CD4-positive, alpha-beta memory T cell (primary cell): ENCODE data around the gene PLA2G4F. TPM values are rescaled to one million over a fixed set of nuclear protein-coding genes. Genes with fewer than 3 reads are reported as not detected.
A peak's percentile ranks its signal among the peaks of the same experiment; 100 is the strongest.
"Not testable (repeated sequence)": the region's sequence is repeated elsewhere in the genome, so short reads cannot be mapped to it uniquely, and the experiment has no call there.

Experiments
- CTCF ChIA-PET: fragments of 350-600 bp; sonication (Branson Sonifier 250); formaldehyde crosslinking; loops from one replicate; lab custom pipeline; 2021; ENCODE audit warnings: inconsistent platforms; ENCODE audit not compliant: partially characterized antibody; lab: Charles Lee
- POLR2A ChIA-PET: fragments of 350-600 bp; sonication (Branson Sonifier 250); formaldehyde crosslinking; loops from one replicate; lab custom pipeline; 2021; ENCODE audit not compliant: partially characterized antibody; lab: Charles Lee
- DNase-seq, 5 donors: peaks; one replicate each; pipeline versions ENCODE4 v3.0.0 to v3.0.0-alpha.2; 2020 to 2022; ENCODE audit warnings: mixed read lengths in 1 of 5
- H3K27ac ChIP-seq: one replicate; pipeline ENCODE4 v1.7.0; 2013; ENCODE audit warnings: low read depth, low read length
- H3K27me3 ChIP-seq: 2 replicates; pipeline ENCODE4 v1.7.0; 2013; ENCODE audit warnings: mild to moderate bottlenecking, low read length, moderate library complexity; ENCODE audit not compliant: insufficient read depth
- H3K36me3 ChIP-seq: 2 replicates; pipeline ENCODE4 v1.7.0; 2013; ENCODE audit warnings: mild to moderate bottlenecking, low read length, moderate library complexity; ENCODE audit not compliant: insufficient read depth
- H3K4me1 ChIP-seq: 2 replicates; pipeline ENCODE4 v1.7.0; 2013; ENCODE audit warnings: mild to moderate bottlenecking, low read length, moderate library complexity; ENCODE audit not compliant: insufficient read depth
- H3K4me3 ChIP-seq, 2 donors: one replicate each; pipeline ENCODE4 v1.7.0; 2013; ENCODE audit warnings: low read length in 2 of 2, mild to moderate bottlenecking in 1 of 2
- H3K9me3 ChIP-seq, 2 donors: one replicate each; pipeline ENCODE4 v1.7.0; 2013; ENCODE audit warnings: low read length in 2 of 2, control low read depth in 1 of 2; ENCODE audit not compliant: control insufficient read depth in 1 of 2
- H3K27ac Mint-ChIP-seq, 7 donors: one replicate each; pipeline ENCODE4 v1.8.0; 2020 to 2021; ENCODE audit warnings: mixed read lengths in 7 of 7, mild to moderate bottlenecking in 6 of 7, inconsistent platforms in 3 of 7, moderate library complexity in 3 of 7
- H3K27me3 Mint-ChIP-seq, 2 donors: one replicate each; pipeline ENCODE4 v1.8.0; 2020 to 2021; ENCODE audit warnings: mixed read lengths in 2 of 2
- H3K36me3 Mint-ChIP-seq, 2 donors: one replicate each; pipeline ENCODE4 v1.8.0; 2020 to 2021; ENCODE audit warnings: mixed read lengths in 2 of 2, inconsistent platforms in 1 of 2, mild to moderate bottlenecking in 1 of 2
- H3K4me1 Mint-ChIP-seq, 4 donors: one replicate each; pipeline ENCODE4 v1.8.0; 2020 to 2021; ENCODE audit warnings: mixed read lengths in 4 of 4, mild to moderate bottlenecking in 1 of 4
- H3K4me3 Mint-ChIP-seq, 8 donors: one replicate each; pipeline ENCODE4 v1.8.0; 2020 to 2021; ENCODE audit warnings: mixed read lengths in 8 of 8, mild to moderate bottlenecking in 7 of 8, moderate library complexity in 6 of 8, inconsistent platforms in 3 of 8
- H3K9me3 Mint-ChIP-seq, 8 donors: one replicate each; pipeline ENCODE4 v1.8.0; 2020 to 2021; ENCODE audit warnings: mixed read lengths in 8 of 8, mild to moderate bottlenecking in 5 of 8, inconsistent platforms in 3 of 8, moderate library complexity in 1 of 8
- intact Hi-C: fragments of 100-400 bp; cut with micrococcal nuclease; formaldehyde crosslinking; loops from one replicate; pipeline ENCODE4 v1.15.1; 2023
- polyA plus RNA-seq, 2 donors: library from polyadenylated mRNA; unstranded; fragments of 300-500 nt; fragmentation: Illumina TruSeq; gene quantifications; one replicate each; pipeline ENCODE4 v1.2.3, GENCODE V29; 2021
- total RNA-seq, 2 experiments: library from RNA; stranded (reverse); gene quantifications; one replicate each; pipeline ENCODE4 v1.2.3, GENCODE V29; 2021

The PLA2G4F gene
- total and polyA plus RNA-seq, 4 experiments from 2014 or later = not detected

DNA sequence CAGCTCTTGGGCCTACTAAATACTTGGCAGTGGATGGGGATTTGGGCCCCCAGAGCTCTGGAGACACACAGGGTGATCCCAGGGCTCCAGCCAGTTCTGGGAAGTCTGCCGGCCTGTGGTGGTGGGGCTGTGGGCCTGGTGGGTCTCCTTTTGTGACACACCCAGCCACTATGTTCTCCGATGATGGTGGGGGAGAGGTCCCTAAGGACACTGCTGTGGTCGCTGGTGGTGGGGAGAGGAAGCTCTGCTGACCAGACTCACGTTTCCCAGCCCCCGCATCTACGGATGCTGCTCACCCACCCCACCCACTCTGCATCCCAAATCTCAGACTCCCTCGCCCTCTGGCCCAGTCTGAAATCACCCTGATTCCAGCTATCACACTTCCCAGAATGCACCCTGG, 62.5 kb downstream of the PLA2G4F start:
- H3K4me1 ChIP-seq = no peaks in the 10 kb centered on the region
- H3K27ac ChIP-seq = no peak overlapping the region
- Mint-ChIP-seq H3K4me3 (no peak overlapping the region), H3K9me3 (peaks cover 0 to 2% (median 0%) of the 10 kb centered on the region in 8 donors), H3K36me3 (no peaks in the 10 kb centered on the region), H3K4me1 (no peaks in the 10 kb centered on the region), H3K27me3 (peaks cover 6 to 7% of the 10 kb centered on the region in 2 donors), H3K27ac (no peak overlapping the region)
- no peaks in the 10 kb centered on the region for H3K36me3 ChIP-seq
- intact Hi-C loops = no loop called here
- no peaks in the 10 kb centered on the region for H3K9me3 ChIP-seq
- H3K27me3 ChIP-seq = no peaks in the 10 kb centered on the region
- no peak for DNase-seq
- ChIA-PET POLR2A (no interaction called here), CTCF (interaction anchor here (0.9 kb wide), 1 partner anchor 10 kb away, joined by 3 read pairs; no protein-coding TSS in a partner anchor)
- H3K4me3 ChIP-seq = no peak overlapping the region

GRCh38 chr15:42092398-42093318, 63.8 kb downstream of the PLA2G4F start:
- no peaks in the 10 kb centered on the region for H3K36me3 ChIP-seq
- no peak overlapping the region for H3K4me3 ChIP-seq
- no peak overlapping the region for H3K27ac ChIP-seq
- POLR2A ChIA-PET = no interaction called here
- no peaks in the 10 kb centered on the region for H3K9me3 ChIP-seq
- Mint-ChIP-seq H3K27me3 (peaks cover 6 to 7% of the 10 kb centered on the region in 2 donors), H3K4me1 (no peaks in the 10 kb centered on the region), H3K4me3 (no peak overlapping the region), H3K27ac (no peak overlapping the region), H3K9me3 (no peaks in the 10 kb centered on the region), H3K36me3 (no peaks in the 10 kb centered on the region)
- DNase-seq = no peak
- H3K4me1 ChIP-seq = no peaks in the 10 kb centered on the region
- CTCF ChIA-PET = interaction anchor here (1.9 kb wide), 1 partner anchor 8 kb away, joined by 8 read pairs; no protein-coding TSS in a partner anchor
- intact Hi-C loops = no loop called here
- H3K27me3 ChIP-seq = no peaks in the 10 kb centered on the region

DNA sequence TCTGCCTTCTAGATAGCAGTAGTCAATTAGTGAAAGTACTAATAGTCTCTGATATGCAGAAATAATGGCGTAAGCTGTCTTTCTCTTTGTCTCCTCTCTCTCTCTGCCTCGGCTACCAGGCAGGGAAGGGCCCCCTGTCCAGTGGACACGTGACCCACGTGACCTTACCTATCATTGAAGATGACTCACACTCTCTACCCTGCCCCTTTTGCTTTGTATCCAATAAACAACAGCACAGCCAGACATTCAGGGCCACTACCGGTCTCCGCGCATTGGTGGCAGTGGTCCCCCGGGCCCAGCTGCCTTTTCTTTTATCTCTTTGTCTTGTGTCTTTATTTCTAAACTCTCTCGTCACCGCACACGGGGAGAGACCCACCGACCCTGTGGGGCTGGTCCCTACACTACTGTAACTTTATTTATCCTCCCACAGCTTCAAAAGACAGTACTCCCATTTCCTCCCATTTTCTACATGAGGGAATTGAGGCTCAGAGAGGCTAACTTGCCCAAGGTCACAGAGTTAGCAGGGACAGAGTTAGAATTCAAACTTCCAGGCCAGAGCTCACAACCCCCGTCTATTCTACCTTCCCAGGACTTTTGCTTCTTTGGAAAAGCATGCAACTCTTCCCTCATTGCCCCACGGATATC, 64.6 kb downstream of the PLA2G4F start:
- CTCF ChIA-PET = interaction anchor here (1.9 kb wide), 1 partner anchor 8 kb away, joined by 8 read pairs; no protein-coding TSS in a partner anchor

DNA sequence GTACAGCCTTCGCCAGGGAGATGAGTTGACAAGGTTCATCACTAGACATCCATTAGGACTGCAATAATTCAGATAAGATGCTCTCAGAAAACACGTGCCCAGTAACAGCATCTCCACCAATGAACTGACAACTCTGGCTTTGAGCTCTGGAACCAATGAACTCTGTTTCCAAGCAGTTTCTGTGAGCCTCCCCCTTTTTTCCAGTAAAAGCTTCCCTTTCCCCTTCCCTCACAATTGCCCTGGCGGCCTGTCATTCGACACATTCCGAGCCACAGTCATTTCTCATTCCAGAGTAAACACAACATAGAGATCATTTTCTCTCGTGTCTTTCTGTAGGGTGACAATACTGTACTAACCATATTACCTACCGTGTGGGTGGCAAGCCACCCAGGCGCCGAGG, 65.7 kb downstream of the PLA2G4F start:
- no peak for DNase-seq
- peak overlapping the region in 1 of 7 donors; percentile 42 for H3K27ac Mint-ChIP-seq
- Histone ChIP-seq H3K4me1 (no peaks in the 10 kb centered on the region), H3K27ac (no peak overlapping the region), H3K36me3 (no peaks in the 10 kb centered on the region), H3K9me3 (no peaks in the 10 kb centered on the region), H3K27me3 (no peaks in the 10 kb centered on the region), H3K4me3 (no peak overlapping the region)
- H3K4me1 Mint-ChIP-seq = no peaks in the 10 kb centered on the region
- ChIA-PET CTCF (no interaction called here), POLR2A (no interaction called here)
- H3K4me3 Mint-ChIP-seq = no peak overlapping the region
- no peaks in the 10 kb centered on the region for H3K36me3 Mint-ChIP-seq
- H3K27me3 Mint-ChIP-seq = peaks cover 3 to 6% of the 10 kb centered on the region in 2 donors
- intact Hi-C loops = no loop called here
- H3K9me3 Mint-ChIP-seq = no peaks in the 10 kb centered on the region

More for the DNA sequence above, 64.6 kb downstream of the PLA2G4F start:
- intact Hi-C loops, H3K36me3 Mint-ChIP-seq, H3K27me3 Mint-ChIP-seq, H3K9me3 ChIP-seq, H3K27ac Mint-ChIP-seq, H3K36me3 ChIP-seq, H3K27ac ChIP-seq, H3K4me3 ChIP-seq, H3K4me1 Mint-ChIP-seq, H3K4me1 ChIP-seq, H3K27me3 ChIP-seq, H3K9me3 Mint-ChIP-seq, H3K4me3 Mint-ChIP-seq, DNase-seq, POLR2A ChIA-PET: not testable (repeated sequence)

DNA sequence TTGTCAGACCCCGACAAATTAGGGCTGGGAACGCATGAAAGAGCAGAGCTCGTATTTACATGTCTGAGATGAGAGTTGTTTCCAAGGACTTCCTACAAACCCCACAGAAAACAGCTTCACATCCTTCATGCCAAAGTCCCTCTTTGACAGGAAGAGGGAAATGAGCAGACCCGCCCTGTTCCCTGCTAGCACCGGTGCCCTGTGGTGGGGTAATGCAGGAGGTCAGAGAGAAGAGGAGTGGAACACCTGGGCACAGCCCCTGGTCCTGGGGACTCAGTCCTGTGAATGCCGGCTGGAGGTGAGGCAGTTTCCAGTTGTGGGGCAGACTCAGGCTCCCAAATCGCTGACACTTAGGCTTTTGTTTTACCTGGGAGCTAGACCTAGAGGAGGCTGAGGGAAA, 66.1 kb downstream of the PLA2G4F start:
- intact Hi-C loops = no loop called here
- ChIA-PET POLR2A (no interaction called here), CTCF (no interaction called here)
- Histone ChIP-seq H3K4me1 (no peaks in the 10 kb centered on the region), H3K4me3 (no peak overlapping the region), H3K27me3 (no peaks in the 10 kb centered on the region), H3K27ac (no peak overlapping the region), H3K9me3 (no peaks in the 10 kb centered on the region), H3K36me3 (no peaks in the 10 kb centered on the region)
- no peak for DNase-seq
- Mint-ChIP-seq H3K9me3 (no peaks in the 10 kb centered on the region), H3K27me3 (peaks cover 3 to 6% of the 10 kb centered on the region in 2 donors), H3K4me1 (no peaks in the 10 kb centered on the region), H3K27ac (peak overlapping the region in 1 of 7 donors; percentile 42), H3K36me3 (no peaks in the 10 kb centered on the region), H3K4me3 (no peak overlapping the region)

- Histone ChIP-seq H3K27me3 (no peaks in the 10 kb centered on the region), H3K36me3 (no peaks in the 10 kb centered on the region), H3K4me1 (no peaks in the 10 kb centered on the region), H3K9me3 (no peaks in the 10 kb centered on the region), H3K27ac (no peak overlapping the region), H3K4me3 (no peak overlapping the region)
- Mint-ChIP-seq H3K9me3 (no peaks in the 10 kb centered on the region), H3K4me1 (no peaks in the 10 kb centered on the region), H3K27me3 (peaks cover 3 to 6% of the 10 kb centered on the region in 2 donors), H3K27ac (no peak overlapping the region), H3K4me3 (no peak overlapping the region), H3K36me3 (no peaks in the 10 kb centered on the region)
- ChIA-PET CTCF (no interaction called here), POLR2A (no interaction called here)
- DNase-seq = no peak
- intact Hi-C loops = no loop called here
Measured at GRCh38 chr15:42089942-42090341, 66.5 kb downstream of the PLA2G4F start.
